Keratinocyte (primary cell): ENCODE measurements around the gene PRSS21. TPM values are rescaled to one million over a fixed set of nuclear protein-coding genes. Genes with fewer than 3 reads are reported as not detected.

Experiments used
- DNase-seq: peaks from one replicate; pipeline ENCODE4 v3.0.0-alpha.2; 2011; ENCODE audit warnings: low read depth, missing footprints, low spot score
- FAIRE-seq: peaks from 2 replicates; lab custom pipeline; 2011; peaks lifted over from hg19 to GRCh38; lab: Jason Lieb, UNC
- H2AFZ ChIP-seq: 2 replicates; pipeline ENCODE4 v1.6.0; 2012; ENCODE audit warnings: low read length, control low read depth, inconsistent platforms; ENCODE audit not compliant: control insufficient read depth
- H3K27ac ChIP-seq: 2 replicates; pipeline ENCODE4 v1.5.1; 2011; ENCODE audit warnings: low read length; ENCODE audit not compliant: control insufficient read depth, insufficient read depth
- H3K27me3 ChIP-seq: 3 replicates; pipeline ENCODE4 v1.6.0; 2011; ENCODE audit warnings: low read length; ENCODE audit not compliant: control insufficient read depth, insufficient read depth; ENCODE audit errors: extremely low read depth
- H3K36me3 ChIP-seq, 2 experiments: 2 replicates in 1 of 2; 3 replicates in 1 of 2; pipeline ENCODE4 v1.5.1; 2011; ENCODE audit warnings: low read length in 2 of 2, mild to moderate bottlenecking in 1 of 2; ENCODE audit not compliant: control insufficient read depth in 2 of 2, insufficient read depth in 2 of 2; ENCODE audit errors: extremely low read depth in 1 of 2
- H3K4me1 ChIP-seq: 3 replicates; pipeline ENCODE4 v1.5.1; 2011; ENCODE audit warnings: low read length; ENCODE audit not compliant: control insufficient read depth, insufficient read depth; ENCODE audit errors: extremely low read depth
- H3K4me2 ChIP-seq: 3 replicates; pipeline ENCODE4 v1.6.0; 2011; ENCODE audit warnings: low read depth, low read length; ENCODE audit not compliant: control insufficient read depth, insufficient read depth; ENCODE audit errors: extremely low read depth
- H3K4me3 ChIP-seq, 3 experiments: fragments of 200-600 bp in 1 of 3; sonication (generic) in 1 of 3; 2 replicates in 2 of 3; 3 replicates in 1 of 3; pipeline ENCODE4 v1.5.1; 2011 to 2016; ENCODE audit warnings: low read length in 3 of 3, mild to moderate bottlenecking in 3 of 3, control low read depth in 2 of 3, inconsistent platforms in 1 of 3, low read depth in 1 of 3, mixed read lengths in 1 of 3, mixed run types in 1 of 3, moderate library complexity in 1 of 3; ENCODE audit not compliant: control insufficient read depth in 2 of 3, insufficient read depth in 2 of 3; ENCODE audit errors: extremely low read depth in 1 of 3
- H3K79me2 ChIP-seq: 2 replicates; pipeline ENCODE4 v1.6.0; 2012; ENCODE audit warnings: low read length; ENCODE audit not compliant: control insufficient read depth, insufficient read depth
- H3K9ac ChIP-seq: 3 replicates; pipeline ENCODE4 v1.6.0; 2011; ENCODE audit warnings: low read length; ENCODE audit not compliant: control insufficient read depth, insufficient read depth; ENCODE audit errors: extremely low read depth
- H3K9me1 ChIP-seq: 3 replicates; pipeline ENCODE4 v1.6.0; 2011; ENCODE audit warnings: low read length; ENCODE audit not compliant: control insufficient read depth, insufficient read depth; ENCODE audit errors: extremely low read depth
- H3K9me3 ChIP-seq: 2 replicates; pipeline ENCODE4 v1.5.1; 2012; ENCODE audit warnings: low read depth, low read length; ENCODE audit not compliant: control insufficient read depth
- H4K20me1 ChIP-seq: 3 replicates; pipeline ENCODE4 v1.6.0; 2011; ENCODE audit warnings: low read length; ENCODE audit not compliant: control insufficient read depth, insufficient read depth; ENCODE audit errors: extremely low read depth
- CTCF ChIP-seq, 3 experiments: IDR thresholded peaks in 1 of 3; conservative IDR thresholded peaks in 1 of 3; optimal IDR thresholded peaks in 1 of 3; 2 replicates in 2 of 3; 3 replicates in 1 of 3; pipeline versions ENCODE3 to v1.5.1; 2011; ENCODE audit warnings: low read length in 3 of 3, mild to moderate bottlenecking in 3 of 3, moderate library complexity in 2 of 3, control low read depth in 1 of 3, inconsistent platforms in 1 of 3; ENCODE audit not compliant: insufficient read depth in 2 of 3; ENCODE audit errors: extremely low read depth in 1 of 3
- EZH2 ChIP-seq: IDR thresholded peaks from one replicate; pipeline ENCODE4 v1.6.1; 2012; ENCODE audit warnings: inconsistent platforms, mild to moderate bottlenecking, low read length, moderate library complexity
- dilution Hi-C: fragments of 300-500 bp; cut with MboI; formaldehyde crosslinking; loops from one replicate; pipeline ENCODE4 v1.7.0; 2020; ENCODE audit warnings: low sequenced_read_pairs; ENCODE audit not compliant: extremely low pct_ligation_motif_present
- polyA plus RNA-seq, 5 experiments: library from polyadenylated mRNA; depleted of rRNA in 3 of 5; stranded (reverse) in 3 of 5; stranded (forward) in 1 of 5; unstranded in 1 of 5; fragments of >200 nt; gene quantifications; 1 replicate in 1 of 5; 2 replicates in 3 of 5; 3 replicates in 1 of 5; pipeline versions ENCODE4 v1.2.1 to v1.2.3, GENCODE V29; 2011 to 2012; ENCODE audit warnings: missing spikeins in 2 of 5, low read depth in 1 of 5, low replicate concordance in 1 of 5

The PRSS21 gene
- polyA plus RNA-seq, 1 donor (not counting 4 experiments of a cell fraction or from before 2014, with no cell fraction given) = 0.52 TPM

GRCh38 chr16:2855536-2855935 lies 38.5 kb downstream of the PRSS21 start:
- H3K9me1 ChIP-seq = no peaks in the 10 kb centered on the region
- peaks cover 0 to 3% of the 10 kb centered on the region in 2 experiments for H3K36me3 ChIP-seq
- no peak overlapping the region for H2AFZ ChIP-seq
- TF ChIP-seq CTCF (optimal IDR thresholded peaks at IDR 0.05 in 1 of 3, IDR thresholded peaks at IDR 0.05 in 1 of 3, conservative IDR thresholded peaks at IDR 0.05 in 1 of 3; ENCODE audit: extremely low read depth in 1 of 3, insufficient read depth in 2 of 3, low read length in 3 of 3) = no peak
- TF ChIP-seq EZH2 = no peak
- H3K9ac ChIP-seq = no peak overlapping the region
- no peak overlapping the region for H3K4me3 ChIP-seq
- no peak overlapping the region for H3K27ac ChIP-seq
- H3K79me2 ChIP-seq = no peaks in the 10 kb centered on the region
- no peak for DNase-seq
- dilution Hi-C loops = no loop called here
- FAIRE-seq = no peak
- H3K4me1 ChIP-seq = peaks cover 17% of the 10 kb centered on the region
- no peak overlapping the region for H3K4me2 ChIP-seq
- H3K9me3 ChIP-seq = no peaks in the 10 kb centered on the region
- H4K20me1 ChIP-seq = no peaks in the 10 kb centered on the region
- no peaks in the 10 kb centered on the region for H3K27me3 ChIP-seq

- TF ChIP-seq EZH2 (no peak), CTCF (optimal IDR thresholded peaks at IDR 0.05 in 1 of 3, IDR thresholded peaks at IDR 0.05 in 1 of 3, conservative IDR thresholded peaks at IDR 0.05 in 1 of 3; ENCODE audit: extremely low read depth in 1 of 3, insufficient read depth in 2 of 3, low read length in 3 of 3) (no peak)
- Histone ChIP-seq H3K9me1 (no peaks in the 10 kb centered on the region), H3K79me2 (no peaks in the 10 kb centered on the region), H3K9me3 (no peaks in the 10 kb centered on the region), H4K20me1 (no peaks in the 10 kb centered on the region), H3K36me3 (peaks cover 0 to 3% of the 10 kb centered on the region in 2 experiments), H2AFZ (no peak overlapping the region), H3K4me3 (no peak overlapping the region), H3K4me1 (peaks cover 20% of the 10 kb centered on the region), H3K27me3 (no peaks in the 10 kb centered on the region), H3K27ac (no peak overlapping the region), H3K4me2 (no peak overlapping the region), H3K9ac (no peak overlapping the region)
- dilution Hi-C loops = no loop called here
- FAIRE-seq = peak; percentile 48
- DNase-seq = no peak
These were observed 39.1 kb downstream of the PRSS21 start for GRCh38 chr16:2856061-2856670.
